DMS 273 treated with DMSO at 0.1 percent for 48 hours (cell line): ENCODE data around the gene FSCN2.

ENCODE experiments used
- DNase-seq: peaks from one replicate; lab custom pipeline; 2025; lab: John Stamatoyannopoulos, UW

FSCN2 gene

GRCh38 chr17:81513372-81513752, 14.8 kb upstream of the FSCN2 start:
- no peak for DNase-seq

GRCh38 chr17:81513753-81514488, 14.3 kb upstream of the FSCN2 start:
- DNase-seq: no peak

- DNase-seq: no peak
Measured at GRCh38 chr17:81514489-81514738, 13.8 kb upstream of the FSCN2 start.

- DNase-seq: no peak
Measured at GRCh38 chr17:81514739-81515529, 13.2 kb upstream of the FSCN2 start.

- DNase-seq: no peak
Measured at GRCh38 chr17:81515530-81516041, 12.6 kb upstream of the FSCN2 start.

- no peak for DNase-seq
Measured at GRCh38 chr17:81516439-81516838, 11.7 kb upstream of the FSCN2 start.

GRCh38 chr17:81517009-81517338, 11.2 kb upstream of the FSCN2 start:
- no peak for DNase-seq

GRCh38 chr17:81517339-81518112, 10.7 kb upstream of the FSCN2 start:
- DNase-seq: no peak

- no peak for DNase-seq
Measured at GRCh38 chr17:81518113-81518784, 9.9 kb upstream of the FSCN2 start.

GRCh38 chr17:81518785-81519283, 9.3 kb upstream of the FSCN2 start:
- DNase-seq: no peak

GRCh38 chr17:81519284-81520020, 8.7 kb upstream of the FSCN2 start:
- no peak for DNase-seq

GRCh38 chr17:81520021-81520901, 7.9 kb upstream of the FSCN2 start:
- DNase-seq: no peak

- no peak for DNase-seq
Measured at GRCh38 chr17:81522491-81523401, 5.4 kb upstream of the FSCN2 start.

- no peak for DNase-seq
Measured at GRCh38 chr17:81523402-81524038, 4.7 kb upstream of the FSCN2 start.

- no peak for DNase-seq
Measured at GRCh38 chr17:81524039-81524864, 3.9 kb upstream of the FSCN2 start.

GRCh38 chr17:81524865-81525159, 3.4 kb upstream of the FSCN2 start:
- DNase-seq: no peak

- DNase-seq: no peak
Measured at GRCh38 chr17:81526662-81527571, 1.3 kb upstream of the FSCN2 start.
